Esophagus squamous epithelium (tissue), 4 donors: ENCODE results near the gene SLC6A1.

ENCODE experiments used
- CTCF ChIP-seq, 6 experiments: fragments of 450-650 bp in 4 of 6; fragments of 200-600 bp in 2 of 6; sonication (generic) in 2 of 6; IDR thresholded peaks; one replicate each; pipeline ENCODE4 v1.5.1; 2016 to 2019; ENCODE audit warnings: antibody characterized with exemption in 6 of 6, mild to moderate bottlenecking in 4 of 6, moderate library complexity in 4 of 6
- POLR2A ChIP-seq, 4 donors: fragments of 450-650 bp; IDR thresholded peaks; one replicate each; pipeline ENCODE4 v1.6.1; 2017; ENCODE audit warnings: antibody characterized with exemption in 4 of 4, mild to moderate bottlenecking in 4 of 4, moderate library complexity in 3 of 4

- TF ChIP-seq CTCF (IDR thresholded peaks at IDR 0.05) (no peak), POLR2A (IDR thresholded peaks at IDR 0.05) (no peak)
Measured at GRCh38 chr3:11085093-11085840, 92.7 kb downstream of the SLC6A1 start.
